ENCODE data around the gene ALDH16A1.

DNA sequence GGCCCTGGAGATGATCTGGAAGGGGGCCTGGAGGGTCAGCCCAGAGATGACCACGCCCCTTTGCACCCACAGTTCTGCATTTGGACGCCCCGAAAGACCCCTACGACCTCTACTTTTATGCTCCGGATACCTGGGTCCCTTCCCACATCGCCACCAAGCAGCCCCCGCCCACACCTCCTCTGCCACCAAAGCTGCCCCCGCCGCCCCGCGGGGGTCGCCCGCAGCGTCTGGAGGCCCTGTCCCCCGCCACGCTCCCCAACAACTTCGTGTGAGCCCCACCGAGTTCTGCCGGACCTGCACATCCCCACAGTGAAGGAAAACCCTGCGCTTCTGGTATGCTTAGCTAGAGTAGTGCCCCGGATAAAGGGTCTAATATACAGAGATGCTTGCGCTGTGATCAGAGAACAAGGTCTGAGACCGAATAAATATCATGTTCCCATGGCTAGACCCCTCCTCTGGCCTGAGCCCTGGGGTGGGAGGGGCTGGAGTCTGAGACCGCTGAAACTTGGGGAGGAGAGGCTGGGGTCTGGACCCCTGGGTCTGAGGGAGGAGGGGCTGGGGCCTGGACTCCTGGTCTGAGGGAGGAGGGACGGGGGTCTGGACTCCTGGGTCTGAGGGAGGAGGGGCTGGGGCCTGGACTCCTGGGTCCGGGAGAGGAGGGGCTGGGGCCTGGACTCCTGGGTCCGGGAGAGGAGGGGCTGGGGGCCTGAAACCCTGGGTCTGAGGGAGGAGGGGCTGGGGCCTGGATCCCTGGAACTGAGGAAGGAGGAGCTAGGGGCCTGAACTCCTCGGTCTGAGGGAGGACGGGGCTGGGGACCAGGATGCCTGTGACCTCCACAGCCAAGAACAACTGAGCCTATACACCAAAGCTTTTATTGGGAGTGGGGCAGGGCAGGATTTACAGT is 24.2 kb upstream of the ALDH16A1 start:
- TF ChIP-seq, protein P1, sequence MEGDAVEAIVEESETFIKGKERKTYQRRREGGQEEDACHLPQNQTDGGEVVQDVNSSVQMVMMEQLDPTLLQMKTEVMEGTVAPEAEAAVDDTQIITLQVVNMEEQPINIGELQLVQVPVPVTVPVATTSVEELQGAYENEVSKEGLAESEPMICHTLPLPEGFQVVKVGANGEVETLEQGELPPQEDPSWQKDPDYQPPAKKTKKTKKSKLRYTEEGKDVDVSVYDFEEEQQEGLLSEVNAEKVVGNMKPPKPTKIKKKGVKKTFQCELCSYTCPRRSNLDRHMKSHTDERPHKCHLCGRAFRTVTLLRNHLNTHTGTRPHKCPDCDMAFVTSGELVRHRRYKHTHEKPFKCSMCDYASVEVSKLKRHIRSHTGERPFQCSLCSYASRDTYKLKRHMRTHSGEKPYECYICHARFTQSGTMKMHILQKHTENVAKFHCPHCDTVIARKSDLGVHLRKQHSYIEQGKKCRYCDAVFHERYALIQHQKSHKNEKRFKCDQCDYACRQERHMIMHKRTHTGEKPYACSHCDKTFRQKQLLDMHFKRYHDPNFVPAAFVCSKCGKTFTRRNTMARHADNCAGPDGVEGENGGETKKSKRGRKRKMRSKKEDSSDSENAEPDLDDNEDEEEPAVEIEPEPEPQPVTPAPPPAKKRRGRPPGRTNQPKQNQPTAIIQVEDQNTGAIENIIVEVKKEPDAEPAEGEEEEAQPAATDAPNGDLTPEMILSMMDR (IDR thresholded peaks at IDR 0.05 in 2 of 3, conservative IDR thresholded peaks at IDR 0.05 in 1 of 3; ENCODE audit: control insufficient read depth in 2 of 3, extremely low read depth in 1 of 3, insufficient read depth in 1 of 3, low read depth in 3 of 3, low read length in 3 of 3): no peak
- TF ChIP-seq EP300 (IDR thresholded peaks at IDR 0.05; ENCODE audit: borderline replicate concordance in 1 of 2, control insufficient read depth in 1 of 2, low read depth in 2 of 2, low read length in 2 of 2): no peak
- TF ChIP-seq RFX5 (IDR thresholded peaks at IDR 0.05; ENCODE audit: low read depth, low read length): no peak
- no peak for TF ChIP-seq MYC (IDR thresholded peaks at IDR 0.05; ENCODE audit: insufficient read depth, insufficient read length, insufficient replicate concordance, low read length, severe bottlenecking)
- TF ChIP-seq, protein P2, sequence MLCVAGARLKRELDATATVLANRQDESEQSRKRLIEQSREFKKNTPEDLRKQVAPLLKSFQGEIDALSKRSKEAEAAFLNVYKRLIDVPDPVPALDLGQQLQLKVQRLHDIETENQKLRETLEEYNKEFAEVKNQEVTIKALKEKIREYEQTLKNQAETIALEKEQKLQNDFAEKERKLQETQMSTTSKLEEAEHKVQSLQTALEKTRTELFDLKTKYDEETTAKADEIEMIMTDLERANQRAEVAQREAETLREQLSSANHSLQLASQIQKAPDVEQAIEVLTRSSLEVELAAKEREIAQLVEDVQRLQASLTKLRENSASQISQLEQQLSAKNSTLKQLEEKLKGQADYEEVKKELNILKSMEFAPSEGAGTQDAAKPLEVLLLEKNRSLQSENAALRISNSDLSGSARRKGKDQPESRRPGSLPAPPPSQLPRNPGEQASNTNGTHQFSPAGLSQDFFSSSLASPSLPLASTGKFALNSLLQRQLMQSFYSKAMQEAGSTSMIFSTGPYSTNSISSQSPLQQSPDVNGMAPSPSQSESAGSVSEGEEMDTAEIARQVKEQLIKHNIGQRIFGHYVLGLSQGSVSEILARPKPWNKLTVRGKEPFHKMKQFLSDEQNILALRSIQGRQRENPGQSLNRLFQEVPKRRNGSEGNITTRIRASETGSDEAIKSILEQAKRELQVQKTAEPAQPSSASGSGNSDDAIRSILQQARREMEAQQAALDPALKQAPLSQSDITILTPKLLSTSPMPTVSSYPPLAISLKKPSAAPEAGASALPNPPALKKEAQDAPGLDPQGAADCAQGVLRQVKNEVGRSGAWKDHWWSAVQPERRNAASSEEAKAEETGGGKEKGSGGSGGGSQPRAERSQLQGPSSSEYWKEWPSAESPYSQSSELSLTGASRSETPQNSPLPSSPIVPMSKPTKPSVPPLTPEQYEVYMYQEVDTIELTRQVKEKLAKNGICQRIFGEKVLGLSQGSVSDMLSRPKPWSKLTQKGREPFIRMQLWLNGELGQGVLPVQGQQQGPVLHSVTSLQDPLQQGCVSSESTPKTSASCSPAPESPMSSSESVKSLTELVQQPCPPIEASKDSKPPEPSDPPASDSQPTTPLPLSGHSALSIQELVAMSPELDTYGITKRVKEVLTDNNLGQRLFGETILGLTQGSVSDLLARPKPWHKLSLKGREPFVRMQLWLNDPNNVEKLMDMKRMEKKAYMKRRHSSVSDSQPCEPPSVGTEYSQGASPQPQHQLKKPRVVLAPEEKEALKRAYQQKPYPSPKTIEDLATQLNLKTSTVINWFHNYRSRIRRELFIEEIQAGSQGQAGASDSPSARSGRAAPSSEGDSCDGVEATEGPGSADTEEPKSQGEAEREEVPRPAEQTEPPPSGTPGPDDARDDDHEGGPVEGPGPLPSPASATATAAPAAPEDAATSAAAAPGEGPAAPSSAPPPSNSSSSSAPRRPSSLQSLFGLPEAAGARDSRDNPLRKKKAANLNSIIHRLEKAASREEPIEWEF (IDR thresholded peaks at IDR 0.05; ENCODE audit: insufficient replicate concordance, low read depth, low read length): no peak
- no peak for TF ChIP-seq FOXK2 (IDR thresholded peaks at IDR 0.05)
- no peak for TF ChIP-seq CHD1 (IDR thresholded peaks at IDR 0.05; ENCODE audit: low read depth, low read length)
- TF ChIP-seq FOXM1 (IDR thresholded peaks at IDR 0.05; ENCODE audit: low read depth, low read length): no peak
- TF ChIP-seq ZNF384 (IDR thresholded peaks at IDR 0.05; ENCODE audit: borderline replicate concordance, low read depth, low read length): no peak
- TF ChIP-seq CBX3 (IDR thresholded peaks at IDR 0.05; ENCODE audit: borderline replicate concordance, low read depth): no peak
- no peak for TF ChIP-seq ESRRA (IDR thresholded peaks at IDR 0.05; ENCODE audit: low read length)
- TF ChIP-seq CEBPB (IDR thresholded peaks at IDR 0.05; ENCODE audit: borderline replicate concordance in 1 of 2, low read depth in 2 of 2, low read length in 2 of 2): no peak
- TF ChIP-seq POLR2A (IDR thresholded peaks at IDR 0.05; ENCODE audit: low read depth, low read length): no peak

All from GM12878 (cell line).